Immature natural killer cell (primary cell): Measurements from ENCODE around the gene BBS1. TPM values are rescaled to one million over a fixed set of nuclear protein-coding genes. Genes with fewer than 3 reads are reported as not detected.
"Not testable (repeated sequence)": the region's sequence is repeated elsewhere in the genome, so short reads cannot be mapped to it uniquely, and the experiment has no call there.

ENCODE experiments used
- DNase-seq, 3 donors: peaks; one replicate each; pipeline ENCODE4 v3.0.0; 2022; ENCODE audit warnings: mixed read lengths in 1 of 3
- H3K27ac Mint-ChIP-seq, 6 donors: one replicate each; pipeline ENCODE4 v1.8.0; 2020; ENCODE audit warnings: mixed read lengths in 6 of 6, mild to moderate bottlenecking in 5 of 6, inconsistent platforms in 4 of 6, moderate library complexity in 3 of 6
- H3K27me3 Mint-ChIP-seq, 3 donors: one replicate each; pipeline ENCODE4 v1.8.0; 2020 to 2021; ENCODE audit warnings: low read depth in 3 of 3, mild to moderate bottlenecking in 3 of 3, mixed read lengths in 3 of 3, moderate library complexity in 3 of 3, inconsistent platforms in 1 of 3
- H3K36me3 Mint-ChIP-seq, 3 donors: one replicate each; pipeline ENCODE4 v1.8.0; 2020; ENCODE audit warnings: mixed read lengths in 3 of 3, inconsistent platforms in 2 of 3, mild to moderate bottlenecking in 2 of 3
- H3K4me1 Mint-ChIP-seq, 2 donors: one replicate each; pipeline ENCODE4 v1.8.0; 2020; ENCODE audit warnings: inconsistent platforms in 2 of 2, mild to moderate bottlenecking in 2 of 2, mixed read lengths in 2 of 2, moderate library complexity in 1 of 2
- H3K4me3 Mint-ChIP-seq, 5 donors: one replicate each; pipeline ENCODE4 v1.8.0; 2020; ENCODE audit warnings: mild to moderate bottlenecking in 5 of 5, mixed read lengths in 5 of 5, inconsistent platforms in 3 of 5, moderate library complexity in 3 of 5
- H3K9me3 Mint-ChIP-seq, 6 donors: one replicate each; pipeline ENCODE4 v1.8.0; 2020; ENCODE audit warnings: mild to moderate bottlenecking in 6 of 6, mixed read lengths in 6 of 6, inconsistent platforms in 4 of 6, moderate library complexity in 3 of 6
- polyA plus RNA-seq, 3 donors: library from polyadenylated mRNA; unstranded; fragments of 300-500 nt; fragmentation: Illumina TruSeq; gene quantifications; one replicate each; pipeline ENCODE4 v1.2.3, GENCODE V29; 2021

Gene BBS1
- polyA plus RNA-seq, 3 donors from 2014 or later: 5.3 to 8.3 (median 6.2) TPM

DNA sequence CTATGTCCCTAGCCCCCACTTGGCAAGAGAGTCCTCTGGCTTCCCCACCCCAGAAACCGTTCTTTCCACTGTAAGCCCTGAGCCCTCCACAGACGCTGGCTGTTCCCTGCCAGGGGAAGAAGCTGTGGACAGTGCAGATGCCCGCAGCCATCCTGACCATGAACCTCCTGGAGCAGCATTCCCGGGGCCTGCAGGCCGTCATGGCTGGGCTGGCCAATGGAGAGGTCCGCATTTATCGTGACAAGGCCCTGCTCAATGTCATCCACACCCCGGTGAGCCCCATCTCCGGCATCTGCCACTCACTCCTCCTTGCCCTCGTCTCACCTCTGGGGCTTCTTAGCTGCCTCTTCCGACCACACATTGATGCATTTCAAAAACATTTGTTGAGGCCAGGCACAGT, 13.2 kb downstream of the BBS1 start:
- no peak for DNase-seq
- peaks cover 23 to 46% (median 32%) of the 10 kb centered on the region in 3 donors for H3K36me3 Mint-ChIP-seq
- H3K4me3 Mint-ChIP-seq: no peak overlapping the region
- no peak overlapping the region for H3K27ac Mint-ChIP-seq
- no peaks in the 10 kb centered on the region for H3K4me1 Mint-ChIP-seq
- peaks cover 0 to 2% (median 0%) of the 10 kb centered on the region in 3 donors for H3K27me3 Mint-ChIP-seq
- no peaks in the 10 kb centered on the region for H3K9me3 Mint-ChIP-seq

DNA sequence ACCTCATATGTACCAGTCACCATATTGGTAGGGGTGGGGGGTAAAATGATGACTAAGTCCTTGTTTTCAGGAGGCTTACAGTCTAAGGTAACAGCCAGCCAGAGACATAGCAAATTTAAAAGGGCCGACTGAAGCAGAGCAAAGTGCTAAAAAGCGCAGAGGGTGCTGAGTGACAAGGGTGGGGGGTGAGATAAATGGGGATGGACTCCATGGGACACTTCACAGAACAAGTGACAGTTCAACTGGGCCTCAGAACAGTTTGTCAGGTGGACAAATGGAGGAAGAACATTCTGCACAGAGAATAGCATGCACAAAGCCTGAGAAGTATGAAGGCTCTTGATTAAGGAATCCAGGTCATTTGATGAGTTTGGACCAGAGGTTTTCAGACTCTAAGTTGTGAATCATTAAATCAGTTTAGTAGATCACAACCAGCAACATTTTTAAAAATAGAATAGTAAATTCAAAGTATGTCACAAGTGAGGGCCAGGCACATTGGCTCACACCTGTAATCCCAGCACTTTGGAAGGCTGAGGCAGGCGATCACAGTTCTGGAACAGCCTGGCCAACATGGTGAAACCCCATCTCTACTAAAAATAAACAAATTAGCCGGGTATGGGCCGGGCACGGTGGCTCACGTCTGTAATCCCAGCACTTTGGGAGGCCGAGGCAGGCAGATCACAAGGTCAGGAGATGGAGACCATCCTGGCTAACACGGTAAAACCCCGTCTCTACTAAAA, 14.0 kb downstream of the BBS1 start:
- Mint-ChIP-seq H3K4me1 (no peaks in the 10 kb centered on the region), H3K36me3 (peaks cover 21 to 44% (median 30%) of the 10 kb centered on the region in 3 donors), H3K27ac (peak overlapping the region in 1 of 6 donors; percentile 36), H3K4me3 (no peak overlapping the region), H3K9me3 (no peaks in the 10 kb centered on the region), H3K27me3 (peaks cover 0 to 4% (median 3%) of the 10 kb centered on the region in 3 donors)
- no peak for DNase-seq

DNA sequence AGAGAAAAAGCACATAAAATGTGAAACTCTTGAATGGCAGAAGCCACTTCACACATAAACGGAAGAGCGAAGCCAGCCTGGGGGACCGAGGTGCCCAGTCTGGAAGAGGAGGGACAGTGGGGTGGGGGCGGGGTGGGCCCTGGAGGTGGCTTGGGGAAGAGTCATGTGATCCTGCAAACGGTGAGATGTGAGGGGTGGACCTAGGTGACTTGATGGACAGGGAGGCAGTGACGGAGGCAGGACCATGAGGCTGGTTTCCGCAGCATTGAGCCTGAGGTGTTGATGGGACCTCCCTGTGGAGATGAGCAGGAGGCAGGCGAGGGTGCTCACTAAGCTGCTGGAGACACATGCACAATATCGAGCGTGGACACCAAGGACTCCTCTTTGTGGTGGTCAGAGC, 18.6 kb downstream of the BBS1 start:
- no peak overlapping the region for H3K27ac Mint-ChIP-seq
- H3K36me3 Mint-ChIP-seq: peaks cover 6 to 21% (median 17%) of the 10 kb centered on the region in 3 donors
- H3K4me3 Mint-ChIP-seq: no peak overlapping the region
- no peaks in the 10 kb centered on the region for H3K9me3 Mint-ChIP-seq
- DNase-seq: no peak
- peaks cover 0 to 4% (median 3%) of the 10 kb centered on the region in 3 donors for H3K27me3 Mint-ChIP-seq
- H3K4me1 Mint-ChIP-seq: peaks cover 0 to 15% of the 10 kb centered on the region in 2 donors

DNA sequence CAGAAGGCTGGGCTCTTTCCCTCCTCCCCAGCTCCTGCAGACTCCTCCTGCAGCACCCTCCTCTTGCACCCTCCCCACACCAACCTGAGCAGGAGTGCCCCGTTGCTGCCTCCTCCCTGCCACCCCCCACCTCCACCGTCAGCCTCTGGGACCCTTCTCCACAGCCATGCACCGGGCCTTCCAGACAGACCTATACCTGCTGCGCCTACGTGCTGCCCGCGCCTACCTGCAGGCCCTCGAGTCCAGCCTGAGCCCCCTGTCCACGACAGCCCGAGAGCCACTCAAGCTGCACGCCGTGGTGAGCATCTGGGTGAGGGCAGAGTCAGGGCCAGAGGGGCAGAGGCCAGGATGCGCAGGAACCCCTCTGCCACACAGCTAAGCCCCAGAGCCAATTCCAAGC, 19.2 kb downstream of the BBS1 start:
- Mint-ChIP-seq H3K27ac (no peak overlapping the region), H3K4me3 (no peak overlapping the region), H3K4me1 (peaks cover 0 to 15% of the 10 kb centered on the region in 2 donors), H3K9me3 (no peaks in the 10 kb centered on the region), H3K27me3 (peaks cover 0 to 4% (median 3%) of the 10 kb centered on the region in 3 donors), H3K36me3 (peaks cover 6 to 18% (median 17%) of the 10 kb centered on the region in 3 donors)
- no peak for DNase-seq

DNA sequence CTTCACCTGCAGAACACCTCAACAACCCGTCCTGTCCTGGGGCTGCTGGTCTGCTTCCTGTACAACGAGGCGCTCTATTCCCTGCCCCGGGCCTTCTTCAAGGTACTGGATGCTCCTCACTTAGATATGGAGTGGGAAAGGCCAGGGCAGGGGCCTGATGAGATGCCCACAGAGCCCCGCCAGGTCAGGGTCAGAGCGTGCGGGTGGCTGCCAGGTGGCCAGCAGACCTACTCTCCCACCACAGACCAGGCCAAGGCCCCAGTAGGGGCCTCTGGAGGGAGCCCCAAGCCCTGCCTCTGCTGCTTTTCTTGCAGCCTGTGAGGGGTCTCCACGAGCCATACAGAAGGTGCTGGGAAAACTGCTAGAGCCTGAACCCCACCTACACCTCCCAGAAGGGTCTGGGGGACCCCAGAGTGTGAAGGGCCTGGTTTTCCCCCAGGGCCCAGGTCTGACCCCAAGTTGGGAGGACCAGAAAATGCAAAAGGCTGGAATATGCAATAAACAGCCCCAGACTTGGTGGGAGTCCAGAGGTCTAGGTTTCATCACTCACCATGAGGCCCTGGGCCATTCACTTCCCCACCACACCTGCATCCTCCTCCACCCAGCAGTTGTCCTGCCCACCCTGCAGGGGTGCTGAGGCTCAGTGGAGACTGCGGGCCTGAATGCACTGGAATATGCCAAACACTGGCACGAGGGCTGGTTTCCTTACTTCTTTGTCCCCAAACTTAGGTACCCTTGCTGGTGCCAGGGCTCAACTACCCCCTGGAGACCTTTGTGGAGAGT, 20.7 kb downstream of the BBS1 start:
- Mint-ChIP-seq H3K36me3 (peaks cover 6 to 21% (median 16%) of the 10 kb centered on the region in 3 donors), H3K9me3 (no peaks in the 10 kb centered on the region), H3K27me3 (peaks cover 0 to 4% (median 3%) of the 10 kb centered on the region in 3 donors), H3K4me3 (no peak overlapping the region), H3K27ac (peak overlapping the region in 1 of 6 donors; percentile 76), H3K4me1 (peaks cover 0 to 21% of the 10 kb centered on the region in 2 donors)
- no peak for DNase-seq

DNA sequence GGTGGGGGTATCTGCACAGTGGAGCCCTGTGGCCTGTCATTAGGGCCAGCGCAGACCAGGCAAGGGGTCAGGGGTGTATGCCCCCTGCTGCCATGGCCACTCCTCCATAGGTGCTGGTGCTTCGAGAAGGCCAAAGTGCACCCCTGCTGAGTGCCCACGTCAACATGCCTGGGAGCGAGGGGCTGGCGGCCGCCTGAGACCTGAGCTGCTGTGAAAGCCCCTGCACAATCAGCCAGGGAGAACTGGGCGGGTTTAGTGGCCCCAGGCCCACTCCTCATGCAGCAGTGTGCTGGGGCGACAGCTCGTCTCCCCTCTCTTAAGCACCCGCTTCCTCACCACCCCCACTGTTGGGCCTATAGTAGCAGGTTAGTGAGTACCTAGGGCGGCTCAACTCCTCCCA, 21.4 kb downstream of the BBS1 start:
- peaks cover 0 to 4% (median 3%) of the 10 kb centered on the region in 3 donors for H3K27me3 Mint-ChIP-seq
- H3K36me3 Mint-ChIP-seq: peaks cover 6 to 19% (median 17%) of the 10 kb centered on the region in 3 donors
- no peak overlapping the region for H3K4me3 Mint-ChIP-seq
- H3K27ac Mint-ChIP-seq: no peak overlapping the region
- peaks cover 0 to 21% of the 10 kb centered on the region in 2 donors for H3K4me1 Mint-ChIP-seq
- no peak for DNase-seq
- H3K9me3 Mint-ChIP-seq: no peaks in the 10 kb centered on the region

DNA sequence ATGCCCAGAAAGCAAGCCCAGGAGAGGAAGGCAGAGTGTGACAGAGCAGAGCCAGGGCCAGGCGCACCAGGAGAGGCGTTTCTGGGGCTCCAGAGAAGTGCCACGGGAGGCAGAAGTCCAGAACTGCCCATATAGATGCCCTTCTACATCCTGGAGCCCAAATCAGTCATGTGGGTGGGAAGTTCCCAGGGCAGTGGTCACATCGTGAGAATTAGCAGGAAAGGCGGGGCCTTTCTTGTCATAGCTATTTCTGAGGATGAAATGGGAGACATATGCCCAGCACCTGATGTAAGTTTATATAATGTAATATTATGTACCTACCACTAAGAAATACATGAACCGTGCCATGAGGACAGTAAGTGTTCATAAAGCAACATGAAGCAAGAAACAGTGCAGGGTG, 22.3 kb downstream of the BBS1 start:
- no peaks in the 10 kb centered on the region for H3K9me3 Mint-ChIP-seq
- H3K36me3 Mint-ChIP-seq: peaks cover 9 to 17% (median 13%) of the 10 kb centered on the region in 3 donors
- H3K4me3 Mint-ChIP-seq: no peak overlapping the region
- no peak for DNase-seq
- peaks cover 0 to 21% of the 10 kb centered on the region in 2 donors for H3K4me1 Mint-ChIP-seq
- peaks cover 0 to 4% (median 3%) of the 10 kb centered on the region in 3 donors for H3K27me3 Mint-ChIP-seq
- peak overlapping the region in 2 of 6 donors; percentile 21 to 75 for H3K27ac Mint-ChIP-seq

DNA sequence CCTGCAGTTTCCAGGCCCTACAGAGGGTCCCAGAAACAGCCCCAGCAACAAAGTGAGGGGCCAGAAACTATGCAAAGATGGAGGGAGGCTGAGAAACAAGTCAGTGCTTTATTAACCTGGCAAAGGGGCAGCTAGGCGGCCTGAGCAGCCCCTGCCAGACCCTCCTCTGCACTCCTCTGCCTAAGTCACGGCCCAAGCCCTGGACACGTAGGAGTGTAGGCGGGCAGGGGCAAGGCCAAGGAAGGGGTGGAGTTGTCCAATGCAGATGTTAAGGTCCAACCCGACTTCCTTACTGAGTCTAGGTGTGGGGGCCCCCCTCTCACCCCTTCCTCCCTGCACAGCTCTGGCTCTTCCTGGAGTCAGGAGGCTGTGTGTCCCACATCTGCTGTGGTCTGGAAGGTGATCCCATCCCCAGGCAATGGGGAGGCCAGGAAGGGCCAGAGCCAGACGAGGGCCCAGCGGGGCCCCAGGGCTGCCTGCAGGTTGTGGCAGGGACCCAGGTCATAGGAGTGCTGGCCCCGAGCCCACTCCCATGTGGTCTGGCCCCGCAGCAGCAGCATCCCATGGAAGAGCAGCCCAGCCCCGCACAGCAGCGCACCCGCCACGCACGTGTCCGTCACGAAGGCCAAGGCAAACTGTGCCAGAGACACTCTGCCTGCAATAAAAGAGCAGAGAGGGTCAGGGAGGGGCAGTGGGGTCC, 28.9 kb downstream of the BBS1 start:
- H3K36me3 Mint-ChIP-seq: peaks cover 19 to 26% (median 25%) of the 10 kb centered on the region in 3 donors
- H3K4me3 Mint-ChIP-seq: no peak overlapping the region
- no peak for DNase-seq
- H3K4me1 Mint-ChIP-seq: peaks cover 22 to 31% of the 10 kb centered on the region in 2 donors
- H3K27me3 Mint-ChIP-seq: peaks cover 0 to 5% (median 4%) of the 10 kb centered on the region in 3 donors
- no peak overlapping the region for H3K27ac Mint-ChIP-seq
- H3K9me3 Mint-ChIP-seq: no peaks in the 10 kb centered on the region

DNA sequence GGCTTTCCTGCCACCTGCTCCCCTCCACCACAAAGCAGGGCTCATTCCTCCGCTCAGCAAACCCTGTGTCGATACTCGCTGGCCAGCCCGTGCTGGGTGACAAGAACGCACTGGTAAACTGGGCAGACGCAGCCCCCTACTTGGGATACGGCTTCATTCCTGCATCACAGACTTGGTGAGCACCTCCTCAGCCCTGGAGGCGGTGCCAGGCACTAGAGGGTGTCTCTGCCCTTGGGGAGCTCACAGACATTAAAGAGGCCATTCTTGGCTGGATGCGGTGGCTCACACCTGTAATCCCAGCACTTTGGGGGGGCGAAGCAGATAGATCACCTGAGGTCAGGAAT, 29.4 kb downstream of the BBS1 start:
- DNase-seq: no peak
- Mint-ChIP-seq H3K9me3 (no peaks in the 10 kb centered on the region), H3K4me1 (peaks cover 24 to 36% of the 10 kb centered on the region in 2 donors), H3K36me3 (peaks cover 19 to 26% (median 25%) of the 10 kb centered on the region in 3 donors), H3K27ac (no peak overlapping the region), H3K4me3 (no peak overlapping the region), H3K27me3 (peaks cover 0 to 5% (median 5%) of the 10 kb centered on the region in 3 donors)

DNA sequence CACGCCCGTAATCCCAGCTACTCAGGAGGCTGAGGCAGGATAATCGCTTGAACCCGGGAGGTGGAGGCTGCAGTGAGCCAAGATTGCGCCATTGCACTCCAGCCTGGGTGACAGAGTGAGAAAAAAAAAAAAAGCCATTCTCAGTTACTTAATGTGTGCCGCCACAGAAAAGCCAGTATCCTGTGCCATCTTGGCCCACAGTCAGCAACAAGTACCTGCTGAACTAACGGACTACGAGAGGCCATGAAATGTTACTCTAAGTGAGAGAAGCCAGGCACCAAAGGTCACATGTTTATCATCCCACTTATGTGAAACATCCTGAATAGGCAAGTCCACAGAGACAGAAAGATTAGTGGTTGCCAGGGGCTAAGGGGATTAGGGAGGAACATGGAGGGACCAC, 30.2 kb downstream of the BBS1 start:
- peak overlapping the region in 1 of 6 donors; percentile 29 for H3K27ac Mint-ChIP-seq
- not testable (repeated sequence) for H3K9me3 Mint-ChIP-seq, DNase-seq, H3K4me3 Mint-ChIP-seq, H3K27me3 Mint-ChIP-seq
- peaks cover 30 to 40% of the 10 kb centered on the region in 2 donors for H3K4me1 Mint-ChIP-seq
- peaks cover 19 to 23% (median 23%) of the 10 kb centered on the region in 3 donors for H3K36me3 Mint-ChIP-seq

DNA sequence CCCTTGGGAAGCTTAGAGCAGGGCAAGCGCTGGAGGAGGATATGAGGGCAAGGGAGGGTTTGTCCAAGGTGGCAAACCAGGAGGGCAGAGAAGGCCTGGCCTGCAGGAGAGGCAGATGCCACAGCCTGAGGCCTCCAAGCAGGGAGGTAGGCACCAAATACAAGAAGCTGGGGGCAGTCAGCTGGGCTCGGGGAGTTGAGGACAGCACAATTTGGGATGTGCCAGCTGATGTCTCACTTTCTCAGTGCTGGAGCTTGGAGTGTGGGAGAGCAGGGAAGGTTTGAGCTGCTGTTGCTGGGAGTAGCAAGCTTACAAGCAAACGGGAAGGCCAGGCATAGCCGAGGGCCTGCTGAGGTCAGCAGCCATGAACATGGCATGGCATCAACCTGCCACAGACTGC, 31.5 kb downstream of the BBS1 start:
- Mint-ChIP-seq H3K4me3 (peak overlapping the region in 3 of 5 donors; percentile 31 to 41 (median 35)), H3K27ac (peak overlapping the region; percentile 85 to 94 (median 92)), H3K9me3 (no peaks in the 10 kb centered on the region), H3K27me3 (peaks cover 0 to 7% (median 5%) of the 10 kb centered on the region in 3 donors), H3K4me1 (peaks cover 37 to 42% of the 10 kb centered on the region in 2 donors), H3K36me3 (peaks cover 16 to 19% (median 16%) of the 10 kb centered on the region in 3 donors)
- DNase-seq: no peak

DNA sequence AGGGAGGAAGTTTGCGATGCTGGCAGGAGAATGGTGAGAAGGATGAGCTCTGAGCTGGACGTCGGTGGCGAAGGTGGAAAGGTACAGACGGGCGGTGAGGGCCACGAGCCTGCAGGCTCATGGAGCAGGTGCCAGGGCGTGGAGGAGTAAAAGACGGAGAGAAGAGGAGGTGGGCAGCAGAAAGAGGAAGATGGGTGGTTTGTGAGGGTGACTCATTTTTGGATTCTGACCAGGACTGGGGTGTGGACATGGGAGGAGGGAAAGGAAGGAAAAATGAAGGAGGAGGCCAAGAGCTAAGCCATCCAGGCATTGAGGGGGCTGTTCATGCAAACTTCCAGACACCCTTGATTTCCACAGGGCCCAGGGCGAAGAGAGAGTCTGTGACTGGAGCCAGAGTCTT, 31.9 kb downstream of the BBS1 start:
- no peaks in the 10 kb centered on the region for H3K9me3 Mint-ChIP-seq

DNA sequence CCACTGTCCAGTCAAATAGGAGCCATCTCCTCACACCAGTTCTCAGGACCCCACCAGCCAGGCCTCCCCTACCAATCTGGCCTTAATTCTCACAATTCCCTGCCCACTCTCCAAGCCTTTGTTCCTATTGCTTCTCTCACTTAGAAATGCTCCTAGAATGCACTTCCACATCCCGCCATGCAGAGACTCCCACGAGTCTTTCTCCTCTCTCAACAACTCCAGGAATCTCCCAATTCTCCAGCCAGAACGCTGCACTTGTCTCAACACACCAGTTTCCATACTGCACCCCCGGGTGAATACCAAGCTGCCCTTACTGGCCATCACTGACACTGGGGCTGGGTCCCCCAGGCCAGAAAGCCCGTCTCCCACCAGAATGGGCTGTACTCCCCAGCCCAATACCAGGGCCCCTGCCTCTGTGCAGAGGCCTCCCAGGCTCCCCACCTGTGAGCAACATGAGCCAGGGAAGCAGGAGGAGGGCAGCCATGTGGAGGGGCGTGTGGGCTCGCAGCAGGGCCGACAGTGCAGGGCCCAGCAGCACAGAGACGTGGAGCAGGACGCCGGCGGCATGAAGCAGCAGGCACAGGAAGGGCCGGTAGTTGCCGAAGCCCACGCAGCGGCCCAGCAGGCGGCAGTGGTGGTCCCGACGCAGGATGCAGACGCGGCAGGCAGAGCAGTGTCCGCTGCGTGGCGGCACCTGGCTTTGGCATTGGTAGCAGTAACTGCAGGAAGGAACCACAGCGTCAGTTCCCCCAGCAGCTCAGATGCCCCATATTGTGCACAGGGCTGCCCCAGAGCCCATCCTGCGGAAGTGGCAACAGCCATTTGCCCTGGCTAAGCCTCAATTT, 33.0 kb downstream of the BBS1 start:
- H3K4me1 Mint-ChIP-seq: peaks cover 39 to 42% of the 10 kb centered on the region in 2 donors
- H3K36me3 Mint-ChIP-seq: peaks cover 13 to 15% (median 14%) of the 10 kb centered on the region in 3 donors
- peak; percentile 81 to 86 (median 84) for DNase-seq
- H3K9me3 Mint-ChIP-seq: no peaks in the 10 kb centered on the region
- peak overlapping the region; percentile 86 to 94 (median 92) for H3K27ac Mint-ChIP-seq
- H3K27me3 Mint-ChIP-seq: peaks cover 0 to 7% (median 5%) of the 10 kb centered on the region in 3 donors
- H3K4me3 Mint-ChIP-seq: peak overlapping the region; percentile 72 to 83 (median 77)

More for the DNA sequence above, 31.9 kb downstream of the BBS1 start:
- Mint-ChIP-seq H3K4me3 (peak overlapping the region in 3 of 5 donors; percentile 48 to 50 (median 48)), H3K27me3 (peaks cover 0 to 7% (median 5%) of the 10 kb centered on the region in 3 donors), H3K36me3 (peaks cover 16 to 17% (median 16%) of the 10 kb centered on the region in 3 donors), H3K27ac (peak overlapping the region; percentile 86 to 94 (median 92)), H3K4me1 (peaks cover 39 to 42% of the 10 kb centered on the region in 2 donors)
- no peak for DNase-seq
